IPS-15b (cell line): Measurements from ENCODE around the gene CACHD1.
"Not testable (repeated sequence)": the region's sequence is repeated elsewhere in the genome, so short reads cannot be mapped to it uniquely, and the experiment has no call there.

Experiments
- H3K27me3 ChIP-seq: one replicate; pipeline ENCODE4 v1.6.1; 2013; ENCODE audit warnings: low read length; ENCODE audit not compliant: control insufficient read depth, insufficient read depth
- H3K36me3 ChIP-seq: one replicate; pipeline ENCODE4 v1.6.1; 2013; ENCODE audit warnings: low read length; ENCODE audit not compliant: control insufficient read depth, insufficient read depth
- H3K4me1 ChIP-seq: one replicate; pipeline ENCODE4 v1.6.1; 2013; ENCODE audit warnings: mild to moderate bottlenecking, low read length; ENCODE audit not compliant: control insufficient read depth, insufficient read depth
- H3K4me3 ChIP-seq: one replicate; pipeline ENCODE4 v1.5.1; 2013; ENCODE audit warnings: low read depth, low read length
- H3K9ac ChIP-seq: one replicate; pipeline ENCODE4 v1.6.1; 2013; ENCODE audit warnings: low read depth, mild to moderate bottlenecking, low read length
- H3K9me3 ChIP-seq: one replicate; pipeline ENCODE4 v1.6.1; 2013; ENCODE audit warnings: mild to moderate bottlenecking, low read length; ENCODE audit not compliant: control insufficient read depth, insufficient read depth

CACHD1 gene

DNA sequence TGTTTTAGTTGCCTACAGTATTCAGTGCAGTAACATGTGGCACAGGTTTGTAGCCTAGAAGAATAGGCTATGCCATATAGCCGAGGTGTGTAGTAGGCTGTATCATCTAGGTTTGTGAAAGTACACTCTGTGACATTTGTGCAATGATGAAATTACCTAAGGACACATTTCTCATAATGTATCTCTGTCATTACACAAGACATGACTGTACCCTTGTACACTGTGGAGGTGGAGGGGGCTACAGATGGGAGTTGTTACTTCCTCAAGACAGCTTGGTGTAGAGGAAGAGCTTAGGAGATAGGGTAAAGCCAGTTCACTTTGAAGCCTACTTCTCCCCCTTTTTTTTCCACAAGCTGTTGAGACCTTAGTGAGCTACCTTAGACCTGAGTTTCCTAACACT is 215.3 kb downstream of the CACHD1 start:
- Histone ChIP-seq H3K9ac (no peak overlapping the region), H3K4me1 (peaks cover 5% of the 10 kb centered on the region), H3K27me3 (no peaks in the 10 kb centered on the region), H3K4me3 (no peak overlapping the region), H3K9me3 (no peaks in the 10 kb centered on the region), H3K36me3 (peaks cover 28% of the 10 kb centered on the region)

DNA sequence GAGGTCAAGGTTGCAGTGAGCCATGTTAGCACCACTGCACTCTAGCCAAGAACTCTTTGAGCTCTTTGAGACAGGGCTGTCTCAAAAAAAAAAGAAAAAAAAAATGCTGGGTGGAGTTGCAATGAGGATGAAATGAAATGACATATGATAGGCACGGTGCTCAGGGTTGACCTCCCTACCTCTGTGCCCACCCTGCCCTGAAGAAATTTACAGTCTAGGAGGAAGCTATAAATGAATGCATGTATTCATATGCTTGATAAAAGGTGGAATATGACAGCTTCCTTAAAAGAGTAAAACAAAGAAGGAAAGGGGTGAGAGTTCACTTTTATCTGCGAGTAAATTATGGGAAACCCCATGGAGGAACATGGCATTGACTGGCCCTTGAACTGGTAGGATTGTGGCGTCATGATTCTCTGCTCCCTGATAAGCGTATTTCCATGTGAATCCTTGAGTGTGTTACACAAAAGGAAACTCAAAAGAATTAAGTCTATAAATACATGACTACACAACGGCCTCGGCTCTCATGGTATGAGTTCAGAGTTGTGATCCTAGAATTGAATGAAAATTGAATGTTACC is 215.9 kb downstream of the CACHD1 start:
- peaks cover 6% of the 10 kb centered on the region for H3K4me1 ChIP-seq
- peaks cover 23% of the 10 kb centered on the region for H3K36me3 ChIP-seq
- H3K27me3 ChIP-seq = no peaks in the 10 kb centered on the region
- no peaks in the 10 kb centered on the region for H3K9me3 ChIP-seq
- no peak overlapping the region for H3K9ac ChIP-seq
- H3K4me3 ChIP-seq = no peak overlapping the region

DNA sequence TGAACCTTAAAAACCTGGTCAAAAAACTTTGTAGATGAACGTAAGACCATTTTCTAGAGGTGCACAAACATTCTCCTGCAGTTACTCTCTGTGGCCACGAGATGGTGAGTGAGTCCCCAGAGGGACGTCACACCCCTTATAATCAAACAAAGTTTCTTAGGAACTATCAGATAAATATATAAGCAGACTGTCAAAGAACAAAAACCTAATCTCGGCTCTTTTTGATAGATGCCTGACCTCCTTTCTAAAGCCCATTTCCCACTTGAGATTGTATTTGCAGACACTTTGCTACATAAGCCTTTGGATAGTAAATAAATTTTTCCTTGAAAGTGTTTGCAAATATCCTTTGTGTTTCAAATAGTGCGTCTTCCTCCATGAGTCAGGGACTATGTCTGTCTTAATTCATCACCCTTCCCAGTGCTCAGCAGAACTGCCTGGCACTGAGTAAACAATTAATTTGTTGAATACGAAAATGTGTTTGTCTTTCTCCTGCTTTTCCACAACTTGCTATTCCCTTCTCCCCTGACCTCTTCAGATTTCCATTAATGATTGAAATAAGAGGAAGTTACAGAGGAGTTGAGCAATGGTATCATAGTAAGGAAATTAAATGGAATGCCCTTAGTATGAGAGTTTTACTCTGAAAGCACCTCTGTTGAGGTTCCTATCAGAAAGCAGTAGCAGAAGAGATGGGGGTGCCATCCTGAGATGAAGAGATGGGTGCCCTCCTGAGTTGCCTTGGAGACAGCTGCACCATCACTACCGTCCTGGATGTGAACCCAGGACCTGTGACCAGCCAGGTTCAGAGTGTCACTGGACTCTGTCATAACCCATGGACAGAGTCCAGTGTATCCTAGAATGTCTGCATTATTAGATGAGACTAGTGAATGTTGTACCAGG is 217.1 kb downstream of the CACHD1 start:
- H3K4me3 ChIP-seq = no peak overlapping the region
- no peak overlapping the region for H3K9ac ChIP-seq
- H3K4me1 ChIP-seq = peaks cover 6% of the 10 kb centered on the region
- H3K36me3 ChIP-seq = peaks cover 27% of the 10 kb centered on the region
- no peaks in the 10 kb centered on the region for H3K9me3 ChIP-seq
- no peaks in the 10 kb centered on the region for H3K27me3 ChIP-seq

DNA sequence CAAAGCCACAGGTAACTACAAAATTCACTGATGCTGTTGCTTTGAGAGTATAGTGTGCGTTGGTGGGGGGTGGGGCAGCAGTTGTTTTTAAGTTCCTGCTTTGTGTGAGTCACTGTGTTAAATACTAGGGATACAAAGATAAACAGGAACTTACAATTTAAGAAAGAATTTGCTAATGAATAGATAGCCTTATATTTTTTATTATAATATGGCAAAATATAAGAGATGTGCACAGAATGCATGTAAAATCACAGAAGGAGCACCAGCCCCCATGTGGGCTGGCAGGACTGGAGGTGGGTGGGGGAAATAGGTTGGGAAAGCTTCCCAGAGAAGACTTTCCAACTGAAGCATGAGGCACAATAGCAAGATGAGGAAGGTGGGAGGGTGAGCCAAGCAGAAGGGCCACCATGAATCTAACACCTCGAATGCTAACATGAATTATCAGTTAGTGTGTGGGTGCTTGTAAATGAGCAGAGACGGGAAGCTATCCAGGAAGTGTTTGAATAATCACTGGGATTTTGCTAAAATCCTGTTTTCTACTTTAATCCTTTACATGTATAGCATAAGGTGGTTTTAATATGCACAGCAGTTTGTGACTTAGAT is 217.9 kb downstream of the CACHD1 start:
- Histone ChIP-seq H3K4me3 (no peak overlapping the region), H3K27me3 (no peaks in the 10 kb centered on the region), H3K9ac (no peak overlapping the region), H3K36me3 (peaks cover 23% of the 10 kb centered on the region), H3K4me1 (peaks cover 6% of the 10 kb centered on the region), H3K9me3 (no peaks in the 10 kb centered on the region)

DNA sequence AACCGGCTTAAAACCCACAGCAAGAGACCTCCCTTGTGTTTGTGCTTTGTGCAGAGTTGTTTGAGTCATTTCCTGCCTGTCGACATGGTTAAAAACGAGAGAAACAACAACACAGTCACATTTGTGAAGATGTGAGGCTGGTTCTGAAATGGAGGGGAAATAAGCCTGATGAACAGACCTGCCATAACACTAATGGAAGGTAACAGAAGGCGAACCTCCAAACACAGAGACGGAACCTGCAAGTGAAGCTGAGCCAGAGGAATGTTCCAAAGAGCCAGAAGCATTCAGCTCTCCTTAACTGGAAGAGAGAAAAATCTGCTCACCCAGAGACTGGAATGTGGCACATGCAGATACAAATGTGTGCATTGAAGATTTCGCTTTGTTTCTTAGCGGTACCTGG is 221.7 kb downstream of the CACHD1 start:
- H3K36me3 ChIP-seq = peaks cover 17% of the 10 kb centered on the region
- H3K9me3 ChIP-seq = no peaks in the 10 kb centered on the region

DNA sequence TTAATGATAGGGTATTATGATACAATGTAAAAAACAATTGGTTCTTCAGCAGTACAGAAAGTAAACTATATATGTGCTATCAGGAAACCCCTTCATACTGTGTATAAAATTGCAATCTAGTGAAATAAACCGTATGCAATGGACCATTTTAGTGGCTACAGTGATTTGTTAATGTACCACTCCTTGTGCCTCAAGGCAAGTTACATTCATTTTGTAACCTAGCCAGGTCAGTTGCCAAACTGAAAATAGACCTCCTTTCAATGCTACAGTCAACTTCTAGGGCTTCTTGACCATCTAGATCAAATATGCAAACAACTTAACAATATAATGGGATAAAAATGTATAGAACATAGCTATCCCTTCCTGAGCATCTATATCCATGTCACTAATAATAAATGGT is 223.0 kb downstream of the CACHD1 start:
- Histone ChIP-seq H3K4me3 (no peak overlapping the region), H3K36me3 (peaks cover 17% of the 10 kb centered on the region), H3K9me3 (no peaks in the 10 kb centered on the region), H3K4me1 (peaks cover 3% of the 10 kb centered on the region), H3K9ac (no peak overlapping the region), H3K27me3 (no peaks in the 10 kb centered on the region)

More for the DNA sequence above, 221.7 kb downstream of the CACHD1 start:
- Histone ChIP-seq H3K4me1 (peaks cover 6% of the 10 kb centered on the region), H3K9ac (no peak overlapping the region), H3K4me3 (no peak overlapping the region), H3K27me3 (no peaks in the 10 kb centered on the region)

DNA sequence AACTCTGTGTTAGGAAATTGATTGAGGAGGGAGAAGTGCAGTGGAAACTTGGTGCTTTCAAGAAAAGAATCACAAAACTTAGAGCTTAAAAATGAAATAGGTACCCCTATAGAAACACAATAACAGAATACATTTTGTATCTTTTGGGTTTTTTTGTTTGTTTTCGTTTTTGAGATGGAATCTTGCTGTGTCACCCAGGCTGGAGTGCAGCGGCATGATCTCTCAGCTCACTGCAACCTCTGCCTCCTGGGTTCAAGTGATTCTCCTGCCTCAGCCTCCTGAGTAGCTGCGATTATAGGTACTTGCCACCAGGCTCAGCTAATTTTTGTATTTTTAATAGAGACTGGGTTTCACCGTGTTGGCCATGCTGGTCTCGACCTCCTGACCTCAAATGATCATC is 223.5 kb downstream of the CACHD1 start:
- no peak overlapping the region for H3K4me3 ChIP-seq
- peaks cover 15% of the 10 kb centered on the region for H3K36me3 ChIP-seq
- peaks cover 3% of the 10 kb centered on the region for H3K4me1 ChIP-seq
- no peak overlapping the region for H3K9ac ChIP-seq
- H3K9me3 ChIP-seq = no peaks in the 10 kb centered on the region
- H3K27me3 ChIP-seq = no peaks in the 10 kb centered on the region

DNA sequence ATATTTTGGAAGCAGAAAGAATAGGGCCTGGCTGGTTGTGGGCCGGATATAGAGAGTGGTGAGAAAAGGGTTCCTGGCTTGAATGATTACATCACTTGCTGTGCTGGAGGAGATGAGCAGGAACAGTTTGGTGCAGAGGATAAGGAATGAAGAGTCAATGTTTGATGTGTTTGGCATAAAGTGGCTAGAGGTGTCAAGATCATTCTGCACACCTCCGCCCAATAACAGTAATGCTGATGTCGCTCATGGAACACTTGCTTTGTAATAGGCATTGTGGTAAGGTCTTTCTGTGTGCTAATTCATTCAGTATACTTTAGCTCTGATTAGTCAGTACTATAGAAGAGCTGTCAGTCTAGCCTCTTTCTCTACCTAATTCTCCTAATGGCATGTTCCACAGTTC is 226.9 kb downstream of the CACHD1 start:
- Histone ChIP-seq H3K4me1 (peaks cover 3% of the 10 kb centered on the region), H3K9me3 (no peaks in the 10 kb centered on the region)

DNA sequence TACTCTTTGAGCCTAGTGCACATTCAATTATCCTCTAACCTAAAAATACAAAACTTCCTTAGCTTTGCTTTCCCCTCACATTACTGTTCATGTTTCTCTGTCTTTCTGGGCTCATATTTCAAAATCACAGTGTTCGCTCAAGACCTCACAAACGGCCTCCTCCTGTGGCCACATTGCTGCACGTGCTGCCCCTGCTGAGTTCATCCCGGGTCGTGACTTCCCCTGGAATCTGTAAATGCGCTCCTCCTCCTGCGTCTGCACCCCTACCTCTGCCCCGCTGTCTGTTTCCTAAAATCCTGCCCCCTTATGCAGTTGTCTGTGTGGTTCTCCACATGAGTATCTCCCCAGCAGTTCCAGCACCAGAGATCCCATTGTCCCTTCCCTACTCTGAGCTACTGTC is 229.4 kb downstream of the CACHD1 start:
- Histone ChIP-seq H3K9ac (no peak overlapping the region), H3K9me3 (no peaks in the 10 kb centered on the region), H3K4me1 (peaks cover 3% of the 10 kb centered on the region), H3K4me3 (no peak overlapping the region), H3K36me3 (no peaks in the 10 kb centered on the region), H3K27me3 (no peaks in the 10 kb centered on the region)

More for the DNA sequence above, 226.9 kb downstream of the CACHD1 start:
- Histone ChIP-seq H3K36me3 (peaks cover under 1% of the 10 kb centered on the region), H3K4me3 (no peak overlapping the region), H3K9ac (no peak overlapping the region), H3K27me3 (no peaks in the 10 kb centered on the region)

DNA sequence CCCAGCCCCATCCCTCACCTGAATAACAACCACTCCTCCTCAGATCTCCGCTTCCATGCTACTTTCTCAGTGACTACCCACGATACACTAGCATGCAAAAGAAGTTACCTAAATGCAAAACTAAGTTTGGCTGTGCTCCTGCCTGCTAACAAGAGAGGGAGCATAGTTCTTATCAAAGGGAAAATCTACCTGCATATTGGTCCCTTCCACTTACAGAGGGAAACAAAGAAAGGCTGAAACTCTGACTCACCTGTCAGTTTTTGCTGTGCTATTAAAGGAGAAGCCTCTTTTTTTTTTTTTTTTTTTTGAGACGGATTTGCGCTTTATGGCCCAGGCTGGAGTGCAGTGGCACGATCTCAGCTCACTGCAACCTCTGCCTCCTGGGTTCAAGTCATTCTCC is 231.1 kb downstream of the CACHD1 start:
- no peak overlapping the region for H3K4me3 ChIP-seq
- H3K9ac ChIP-seq = no peak overlapping the region

DNA sequence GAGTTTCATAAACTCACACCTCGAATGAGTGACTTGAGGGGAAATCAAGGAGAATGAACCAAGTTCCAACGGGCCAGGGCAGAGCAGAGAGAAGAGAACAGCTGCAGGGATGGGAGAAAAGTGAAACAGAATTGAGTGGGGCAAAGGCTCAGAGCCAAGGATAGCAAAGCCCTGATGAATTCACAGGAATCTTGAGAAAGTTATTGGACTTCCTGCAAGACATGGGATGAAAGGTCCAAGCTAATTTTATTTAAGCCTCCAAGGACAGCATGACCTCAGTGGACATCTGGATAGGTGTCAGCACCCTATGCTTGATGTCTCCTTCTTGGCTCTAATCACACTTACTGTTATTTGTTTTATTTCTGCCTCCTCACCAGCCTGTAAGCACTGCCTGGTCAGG is 232.0 kb downstream of the CACHD1 start:
- H3K9me3 ChIP-seq = no peaks in the 10 kb centered on the region
- peaks cover 3% of the 10 kb centered on the region for H3K4me1 ChIP-seq
- H3K4me3 ChIP-seq = no peak overlapping the region
- H3K36me3 ChIP-seq = no peaks in the 10 kb centered on the region
- H3K9ac ChIP-seq = no peak overlapping the region
- no peaks in the 10 kb centered on the region for H3K27me3 ChIP-seq

More for the DNA sequence above, 231.1 kb downstream of the CACHD1 start:
- H3K27me3 ChIP-seq = no peaks in the 10 kb centered on the region
- no peaks in the 10 kb centered on the region for H3K36me3 ChIP-seq
- peaks cover 3% of the 10 kb centered on the region for H3K4me1 ChIP-seq
- no peaks in the 10 kb centered on the region for H3K9me3 ChIP-seq

DNA sequence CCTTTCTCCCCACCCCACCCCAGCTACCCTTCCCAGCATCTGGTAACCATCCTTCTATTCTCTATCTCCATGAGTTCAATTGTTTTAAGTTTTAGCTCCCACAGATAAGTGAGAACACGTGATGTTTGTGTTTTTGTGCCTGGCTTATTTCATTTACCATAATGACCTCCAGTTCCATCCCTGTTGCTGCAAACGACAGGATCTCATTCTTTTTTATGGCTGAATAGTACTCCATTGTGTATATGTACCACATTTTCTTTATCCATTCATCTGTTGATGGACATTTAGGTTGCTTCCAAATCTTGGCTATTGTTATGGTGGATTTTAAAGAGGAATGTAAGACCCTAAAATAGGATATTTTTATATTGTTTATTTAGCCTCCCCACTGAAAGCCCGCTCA is 232.7 kb downstream of the CACHD1 start:
- not testable (repeated sequence) for H3K27me3 ChIP-seq, H3K4me1 ChIP-seq, H3K9ac ChIP-seq, H3K9me3 ChIP-seq, H3K4me3 ChIP-seq, H3K36me3 ChIP-seq
